Measurements from ENCODE around the gene BHLHA9.
"Not testable (repeated sequence)": the region's sequence is repeated elsewhere in the genome, so short reads cannot be mapped to it uniquely, and the experiment has no call there.

Gene BHLHA9

GRCh38 chr17:1302761-1303160 is 32.5 kb downstream of the BHLHA9 start:
- no peak for DNase-seq

- DNase-seq: no peak
These were observed 34.3 kb downstream of the BHLHA9 start for GRCh38 chr17:1304522-1304921.

- no peak for DNase-seq
These were observed 34.8 kb downstream of the BHLHA9 start for GRCh38 chr17:1304962-1305563.

- not testable (repeated sequence) for DNase-seq
These were observed 37.6 kb downstream of the BHLHA9 start for GRCh38 chr17:1307829-1308228.

- DNase-seq: no peak
These were observed 42.1 kb downstream of the BHLHA9 start for GRCh38 chr17:1312261-1312870.

- DNase-seq: no peak
These were observed 43.2 kb downstream of the BHLHA9 start for GRCh38 chr17:1313270-1314005.

- no peak for DNase-seq
These were observed 45.2 kb downstream of the BHLHA9 start for GRCh38 chr17:1315409-1315808.

GRCh38 chr17:1315891-1316403 is 45.7 kb downstream of the BHLHA9 start:
- DNase-seq: no peak

Measured in NCI-H2029 treated with DMSO at 0.1 percent for 48 hours (cell line).